HFF-Myc (cell line): ENCODE measurements around the gene THRAP3.
"Not testable (repeated sequence)": the region's sequence is repeated elsewhere in the genome, so short reads cannot be mapped to it uniquely, and the experiment has no call there.

ENCODE experiments used
- DNase-seq: peaks from one replicate; pipeline ENCODE4 v3.0.0-alpha.2; 2011; ENCODE audit warnings: low read depth; ENCODE audit errors: extremely low read depth
- H3K4me3 ChIP-seq: replicated peaks from 2 replicates; pipeline ENCODE4 v1.5.1; 2011; ENCODE audit warnings: low read depth, mild to moderate bottlenecking, control low read depth, low read length
- TF ChIP-seq, protein P1 (sequence below): IDR thresholded peaks from 2 replicates; pipeline ENCODE4 v1.5.1; 2012; ENCODE audit warnings: mild to moderate bottlenecking, low read depth, low read length, control low read depth; ENCODE audit errors: missing control alignments

THRAP3 gene

DNA sequence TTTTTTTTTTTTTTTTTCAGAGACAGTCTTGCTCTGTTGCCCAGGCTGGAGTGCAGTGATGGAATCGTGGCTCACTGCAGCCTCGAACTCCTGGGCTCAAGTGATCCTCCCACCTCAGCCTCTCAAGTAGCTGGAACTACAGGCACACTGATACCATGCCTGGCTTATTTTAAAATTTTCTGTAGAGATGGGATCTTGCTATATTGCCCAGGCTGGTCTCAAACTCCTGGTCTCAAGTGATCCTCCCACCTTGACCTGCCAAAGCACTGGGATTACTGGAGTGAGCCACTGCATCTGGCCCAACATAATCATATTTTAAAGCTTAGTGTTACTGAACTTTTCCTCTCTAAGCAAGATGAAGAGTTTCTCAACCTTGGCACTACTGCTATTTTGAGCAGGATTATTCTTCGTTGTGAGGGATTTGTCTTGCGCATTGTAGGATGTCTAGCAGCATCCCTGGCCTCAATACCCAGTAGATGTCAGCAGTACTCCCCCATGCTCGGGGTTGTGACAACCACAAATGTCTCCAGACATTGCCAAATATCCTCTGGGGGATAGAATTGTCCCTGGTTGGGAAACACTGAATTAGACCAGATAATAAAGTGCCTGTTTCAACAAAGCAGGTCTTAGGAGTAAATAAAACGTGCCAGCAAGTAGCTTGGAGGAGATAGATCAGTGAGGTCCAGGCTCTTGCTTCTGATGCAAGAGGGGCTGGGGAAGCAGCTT lies 15.1 kb upstream of the THRAP3 start:
- H3K4me3 ChIP-seq, result no peak overlapping the region
- TF ChIP-seq, protein P1, sequence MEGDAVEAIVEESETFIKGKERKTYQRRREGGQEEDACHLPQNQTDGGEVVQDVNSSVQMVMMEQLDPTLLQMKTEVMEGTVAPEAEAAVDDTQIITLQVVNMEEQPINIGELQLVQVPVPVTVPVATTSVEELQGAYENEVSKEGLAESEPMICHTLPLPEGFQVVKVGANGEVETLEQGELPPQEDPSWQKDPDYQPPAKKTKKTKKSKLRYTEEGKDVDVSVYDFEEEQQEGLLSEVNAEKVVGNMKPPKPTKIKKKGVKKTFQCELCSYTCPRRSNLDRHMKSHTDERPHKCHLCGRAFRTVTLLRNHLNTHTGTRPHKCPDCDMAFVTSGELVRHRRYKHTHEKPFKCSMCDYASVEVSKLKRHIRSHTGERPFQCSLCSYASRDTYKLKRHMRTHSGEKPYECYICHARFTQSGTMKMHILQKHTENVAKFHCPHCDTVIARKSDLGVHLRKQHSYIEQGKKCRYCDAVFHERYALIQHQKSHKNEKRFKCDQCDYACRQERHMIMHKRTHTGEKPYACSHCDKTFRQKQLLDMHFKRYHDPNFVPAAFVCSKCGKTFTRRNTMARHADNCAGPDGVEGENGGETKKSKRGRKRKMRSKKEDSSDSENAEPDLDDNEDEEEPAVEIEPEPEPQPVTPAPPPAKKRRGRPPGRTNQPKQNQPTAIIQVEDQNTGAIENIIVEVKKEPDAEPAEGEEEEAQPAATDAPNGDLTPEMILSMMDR, result no peak
- no peak for DNase-seq

DNA sequence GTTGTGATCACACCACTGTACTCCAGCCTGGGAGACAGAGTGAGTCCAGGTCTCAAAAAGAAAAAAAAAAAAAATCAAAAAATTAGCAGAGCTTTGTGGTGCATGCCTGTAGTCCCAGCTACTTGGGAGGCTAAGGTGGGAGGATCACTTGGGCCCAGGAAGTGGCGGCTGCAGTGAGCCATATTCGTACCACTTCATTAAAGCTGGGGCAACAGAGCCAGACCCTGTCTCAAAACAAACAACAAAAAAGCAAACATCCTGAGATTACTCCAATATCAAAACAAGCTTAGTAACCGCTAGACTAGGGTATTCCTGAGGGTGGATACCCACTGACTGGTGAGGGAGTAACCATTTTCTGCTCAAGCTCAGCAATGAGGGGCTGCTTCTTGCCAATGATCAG lies 12.9 kb upstream of the THRAP3 start:
- DNase-seq, result no peak
- TF ChIP-seq, protein P1, result no peak

DNA sequence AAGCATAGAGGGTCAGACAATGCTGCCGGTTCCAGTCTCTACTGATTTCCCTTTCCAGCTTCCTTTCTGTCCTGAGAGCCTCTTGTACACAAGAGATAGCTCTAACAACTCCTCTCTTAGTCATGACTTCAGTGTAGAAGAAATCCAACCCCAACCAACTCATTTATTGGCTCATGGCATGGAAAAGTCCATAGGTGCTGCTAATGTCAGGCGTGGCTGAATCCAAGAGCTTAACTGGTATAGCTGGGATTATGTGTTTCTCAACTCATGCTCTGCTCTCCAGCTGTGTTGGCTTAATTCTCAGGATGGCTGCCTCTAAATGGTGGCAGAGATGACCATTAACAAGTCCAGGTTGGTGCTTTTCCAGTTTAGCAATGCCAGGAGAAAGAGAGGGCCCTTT lies 12.4 kb upstream of the THRAP3 start:
- DNase-seq, result no peak
- TF ChIP-seq, protein P1, result no peak

More for the DNA sequence above, 12.9 kb upstream of the THRAP3 start:
- no peak overlapping the region for H3K4me3 ChIP-seq

DNA sequence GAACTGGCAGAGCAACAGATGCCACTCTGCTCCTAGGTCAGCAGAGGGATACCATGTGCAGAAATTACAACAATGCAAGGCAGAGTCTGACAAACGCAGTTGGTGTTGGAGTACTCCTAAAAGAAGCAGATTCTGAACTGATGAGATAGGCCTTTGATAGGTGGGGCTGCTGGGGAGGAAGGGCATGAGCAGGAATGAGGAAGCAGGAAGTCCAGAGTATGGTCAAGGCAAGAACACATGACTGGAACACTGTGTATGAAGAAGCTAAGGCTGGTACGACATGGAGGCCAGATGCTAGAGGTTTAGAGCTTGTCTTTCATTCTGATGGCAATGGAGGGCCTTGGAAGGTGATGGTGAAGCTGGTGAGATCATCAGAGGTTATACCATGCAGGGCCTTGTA lies 11.5 kb upstream of the THRAP3 start:
- no peak for DNase-seq
- no peak overlapping the region for H3K4me3 ChIP-seq

More for the DNA sequence above, 12.4 kb upstream of the THRAP3 start:
- no peak overlapping the region for H3K4me3 ChIP-seq

DNA sequence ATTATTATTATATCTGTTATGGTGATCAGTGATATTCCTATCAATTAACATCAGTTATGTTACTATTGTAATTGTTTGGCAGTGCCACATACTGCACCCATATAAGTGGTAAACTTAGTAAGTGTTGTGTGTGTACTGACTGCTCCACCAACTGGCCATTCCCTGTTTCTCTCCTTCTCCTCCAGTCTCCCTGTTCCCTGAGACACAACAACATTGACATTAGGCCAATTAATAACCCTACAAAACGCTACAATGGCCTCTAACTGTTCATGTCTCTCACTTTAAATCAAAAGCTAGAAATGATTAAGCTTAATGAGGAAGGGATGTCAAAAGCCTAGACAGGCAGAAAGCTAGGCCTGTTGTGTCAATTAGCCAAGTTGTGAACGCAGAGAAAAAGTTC lies 6.6 kb upstream of the THRAP3 start:
- TF ChIP-seq, protein P1, result no peak
- DNase-seq, result no peak
- no peak overlapping the region for H3K4me3 ChIP-seq

More for the DNA sequence above, 11.5 kb upstream of the THRAP3 start:
- TF ChIP-seq, protein P1, result no peak

DNA sequence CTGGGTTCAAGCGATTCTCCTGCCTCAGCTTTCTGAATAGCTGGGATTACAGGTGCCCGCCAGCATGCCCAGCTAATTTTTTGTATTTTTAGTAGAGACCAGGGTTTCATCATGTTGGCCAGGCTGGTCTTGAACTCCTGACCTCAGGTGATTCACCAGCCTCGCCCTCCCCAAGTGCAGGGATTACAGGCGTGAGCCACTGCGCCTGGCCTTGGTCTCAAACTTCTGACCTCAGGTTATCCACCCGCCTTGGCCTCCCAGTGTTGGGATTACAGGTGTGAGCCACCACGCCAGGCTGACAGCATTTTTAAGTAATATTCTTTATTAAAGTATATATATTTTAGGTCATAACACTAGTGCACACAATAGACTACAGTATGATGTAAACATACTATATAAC lies 2.3 kb upstream of the THRAP3 start:
- not testable (repeated sequence) for DNase-seq, H3K4me3 ChIP-seq

DNA sequence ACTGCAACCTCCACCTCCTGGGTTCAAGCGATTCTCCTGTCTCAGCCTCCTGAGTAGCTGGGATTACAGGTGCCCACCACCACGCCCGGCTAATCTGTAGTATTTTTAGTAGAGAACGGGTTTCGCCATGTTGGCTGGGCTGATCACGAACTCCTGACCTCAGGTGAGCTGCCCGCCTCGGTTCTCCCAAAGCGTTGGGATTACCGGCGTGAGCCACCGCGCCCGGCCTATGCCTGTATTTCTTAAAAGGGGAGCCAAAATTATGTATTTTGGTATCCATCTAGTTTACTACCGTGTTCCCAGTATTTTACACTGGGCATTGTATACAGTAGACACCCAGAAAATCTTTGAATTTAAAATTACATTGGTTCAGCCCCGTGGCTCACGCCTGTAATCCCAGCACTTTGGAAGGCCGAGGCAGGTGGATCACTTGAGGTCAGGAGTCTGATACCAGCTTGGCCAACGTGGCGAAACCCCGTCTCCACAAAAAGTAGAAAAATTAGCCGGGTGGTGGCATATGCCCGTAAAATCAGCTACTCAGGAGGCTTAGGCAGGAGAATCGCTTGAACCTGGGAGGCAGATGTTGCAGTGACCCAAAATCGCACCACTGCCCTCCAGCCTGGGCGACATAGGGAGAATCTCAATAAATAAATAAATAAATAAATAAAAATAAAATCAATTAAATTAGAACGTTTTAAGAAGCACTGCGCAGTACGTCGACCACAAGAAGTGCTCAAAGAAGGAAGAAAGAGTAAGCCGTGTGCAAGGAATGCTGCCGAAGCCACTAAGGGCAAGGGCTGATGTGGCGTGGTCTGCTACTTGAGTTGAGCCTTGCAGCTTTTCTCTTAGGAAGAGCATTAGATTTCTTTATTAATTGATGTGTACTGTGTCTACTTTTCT lies 1.5 kb upstream of the THRAP3 start:
- no peak for DNase-seq
- peak overlapping the region; percentile 64 for H3K4me3 ChIP-seq
- TF ChIP-seq, protein P1, result no peak
